Thoracic aorta (tissue), 2 donors: ENCODE measurements around the gene RRM1. TPM values are rescaled to one million over a fixed set of nuclear protein-coding genes. Genes with fewer than 3 reads are reported as not detected.

Experiments used
- ATAC-seq: fragments of 150-250 bp; one replicate; pipeline ENCODE4 v1.8.0; 2017; ENCODE audit warnings: low read depth; ENCODE audit not compliant: insufficient number of reproducible peaks, low FRiP score
- DNase-seq: peaks from one replicate; pipeline ENCODE4 v3.0.0-alpha.2; 2020; ENCODE audit warnings: low spot score
- H3K27ac ChIP-seq, 2 donors: fragments of 200-600 bp; sonication (generic); 1 replicate in 1 of 2; 2 replicates in 1 of 2; pipeline ENCODE4 v1.5.1; 2016; ENCODE audit warnings: mild to moderate bottlenecking in 2 of 2, moderate library complexity in 2 of 2
- H3K27me3 ChIP-seq: fragments of 200-600 bp; sonication (generic); replicated peaks from 2 replicates; pipeline ENCODE4 v1.6.0; 2016; ENCODE audit warnings: mild to moderate bottlenecking; ENCODE audit not compliant: insufficient read depth
- H3K36me3 ChIP-seq: fragments of 200-600 bp; sonication (generic); one replicate; pipeline ENCODE4 v1.5.1; 2016
- H3K4me1 ChIP-seq, 2 donors: fragments of 200-600 bp; sonication (generic); 1 replicate in 1 of 2; 2 replicates in 1 of 2; pipeline versions ENCODE4 v1.5.1 to v1.6.0; 2016; ENCODE audit warnings: low read depth in 2 of 2, mild to moderate bottlenecking in 1 of 2; ENCODE audit not compliant: control insufficient read depth in 1 of 2
- H3K4me3 ChIP-seq: fragments of 200-600 bp; sonication (generic); 2 replicates; pipeline ENCODE4 v1.5.1; 2016; ENCODE audit warnings: mild to moderate bottlenecking
- H3K9me3 ChIP-seq: fragments of 200-600 bp; sonication (generic); 2 replicates; pipeline ENCODE4 v1.5.1; 2016
- total RNA-seq, 2 donors: library from RNA; depleted of rRNA; stranded (reverse); fragments of >200 nt; gene quantifications; one replicate each; pipeline versions ENCODE4 v1.1.0 to v1.2.3, GENCODE V29; 2016
- TF ChIP-seq, protein P1 (sequence below): fragments of 200-600 bp; sonication (generic); IDR thresholded peaks from one replicate; pipeline ENCODE4 v1.5.1; 2019; ENCODE audit warnings: antibody characterized with exemption

Gene RRM1
- total RNA-seq, 2 donors from 2014 or later = 43.3 to 55.1 TPM

DNA sequence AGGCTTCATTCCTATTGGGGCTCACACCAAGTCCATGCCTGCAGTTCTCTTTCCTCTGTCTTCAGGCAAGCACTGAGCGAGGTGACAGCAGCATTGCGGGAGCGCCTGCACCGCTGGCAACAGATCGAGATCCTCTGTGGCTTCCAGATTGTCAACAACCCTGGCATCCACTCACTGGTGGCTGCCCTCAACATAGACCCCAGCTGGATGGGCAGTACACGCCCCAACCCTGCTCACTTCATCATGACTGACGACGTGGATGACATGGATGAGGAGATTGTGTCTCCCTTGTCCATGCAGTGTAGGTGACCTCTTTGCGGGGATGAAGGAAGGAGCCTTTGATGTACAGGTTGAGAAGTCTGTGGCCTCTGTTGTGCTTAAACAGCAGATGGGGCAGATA is 11.4 kb upstream of the RRM1 start:
- ATAC-seq = no peak
- no peak for DNase-seq
- TF ChIP-seq, protein P1, sequence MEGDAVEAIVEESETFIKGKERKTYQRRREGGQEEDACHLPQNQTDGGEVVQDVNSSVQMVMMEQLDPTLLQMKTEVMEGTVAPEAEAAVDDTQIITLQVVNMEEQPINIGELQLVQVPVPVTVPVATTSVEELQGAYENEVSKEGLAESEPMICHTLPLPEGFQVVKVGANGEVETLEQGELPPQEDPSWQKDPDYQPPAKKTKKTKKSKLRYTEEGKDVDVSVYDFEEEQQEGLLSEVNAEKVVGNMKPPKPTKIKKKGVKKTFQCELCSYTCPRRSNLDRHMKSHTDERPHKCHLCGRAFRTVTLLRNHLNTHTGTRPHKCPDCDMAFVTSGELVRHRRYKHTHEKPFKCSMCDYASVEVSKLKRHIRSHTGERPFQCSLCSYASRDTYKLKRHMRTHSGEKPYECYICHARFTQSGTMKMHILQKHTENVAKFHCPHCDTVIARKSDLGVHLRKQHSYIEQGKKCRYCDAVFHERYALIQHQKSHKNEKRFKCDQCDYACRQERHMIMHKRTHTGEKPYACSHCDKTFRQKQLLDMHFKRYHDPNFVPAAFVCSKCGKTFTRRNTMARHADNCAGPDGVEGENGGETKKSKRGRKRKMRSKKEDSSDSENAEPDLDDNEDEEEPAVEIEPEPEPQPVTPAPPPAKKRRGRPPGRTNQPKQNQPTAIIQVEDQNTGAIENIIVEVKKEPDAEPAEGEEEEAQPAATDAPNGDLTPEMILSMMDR = no peak
- Histone ChIP-seq H3K36me3 (peaks cover 52% of the 10 kb centered on the region), H3K4me3 (no peak overlapping the region), H3K27ac (no peak overlapping the region), H3K9me3 (no peaks in the 10 kb centered on the region), H3K27me3 (no peaks in the 10 kb centered on the region), H3K4me1 (no peaks in the 10 kb centered on the region)

DNA sequence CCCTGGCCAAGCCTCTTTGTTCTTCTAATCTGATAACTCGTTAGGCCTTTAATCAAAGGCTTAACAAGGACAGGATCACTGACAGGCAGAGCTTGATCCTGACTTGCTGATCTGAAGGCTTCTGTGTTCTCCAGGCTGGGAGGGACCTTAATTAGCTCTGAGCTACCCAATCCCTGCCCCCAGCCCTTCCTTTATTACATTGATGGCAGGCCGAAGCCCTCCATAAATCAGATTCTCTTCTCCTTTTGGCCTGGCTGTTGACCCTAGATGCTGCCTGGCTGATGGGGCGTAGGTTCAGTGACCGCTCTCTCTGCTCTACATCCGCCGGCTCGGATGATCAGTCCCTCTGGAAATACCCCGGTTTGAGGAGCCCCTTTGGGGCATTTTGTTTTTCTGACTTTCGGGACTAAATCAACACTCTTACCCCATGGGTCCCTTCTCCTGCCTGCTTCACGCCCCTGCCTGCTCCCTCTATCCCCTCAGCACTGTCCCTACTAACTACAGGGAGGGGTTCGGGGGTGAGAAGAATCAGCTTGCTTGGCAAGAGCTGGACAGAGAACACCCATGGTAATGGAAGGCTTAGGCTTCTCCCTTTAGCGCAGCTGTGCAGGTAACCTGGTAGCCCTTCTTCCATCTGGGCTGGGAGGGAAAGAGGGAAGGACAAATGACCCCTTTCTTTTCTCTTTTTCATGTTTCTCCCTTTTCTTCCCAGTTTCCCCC is 10.0 kb upstream of the RRM1 start:
- TF ChIP-seq, protein P1 = no peak
- Histone ChIP-seq H3K4me3 (no peak overlapping the region), H3K9me3 (no peaks in the 10 kb centered on the region), H3K27ac (no peak overlapping the region), H3K27me3 (no peaks in the 10 kb centered on the region), H3K4me1 (no peaks in the 10 kb centered on the region), H3K36me3 (peaks cover 58% of the 10 kb centered on the region)
- DNase-seq (no peak), ATAC-seq (no peak)

DNA sequence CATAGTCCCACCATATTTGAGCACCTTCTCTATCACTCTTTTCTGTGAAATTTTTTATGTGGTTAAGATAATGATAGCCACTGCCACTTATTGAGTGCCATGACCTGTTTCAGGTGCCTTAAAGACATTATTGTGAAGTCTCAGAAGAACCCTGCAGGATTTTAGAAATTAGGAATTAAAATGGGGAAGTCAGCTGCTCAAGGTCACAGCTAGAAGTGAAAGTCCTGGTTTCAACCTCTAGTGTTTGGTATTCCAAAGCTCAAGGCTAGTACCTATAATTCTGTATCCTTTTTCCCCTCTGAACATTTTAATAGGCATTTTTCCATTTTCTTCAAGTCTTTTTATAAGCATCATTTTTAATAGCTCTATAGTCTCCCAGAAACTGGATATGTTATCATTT is 9.0 kb upstream of the RRM1 start:
- H3K27ac ChIP-seq = no peak overlapping the region
- no peak overlapping the region for H3K4me3 ChIP-seq
- ATAC-seq (no peak), DNase-seq (no peak)
- peaks cover 67% of the 10 kb centered on the region for H3K36me3 ChIP-seq
- TF ChIP-seq, protein P1 = no peak
- no peaks in the 10 kb centered on the region for H3K27me3 ChIP-seq
- no peaks in the 10 kb centered on the region for H3K9me3 ChIP-seq
- H3K4me1 ChIP-seq = no peaks in the 10 kb centered on the region

DNA sequence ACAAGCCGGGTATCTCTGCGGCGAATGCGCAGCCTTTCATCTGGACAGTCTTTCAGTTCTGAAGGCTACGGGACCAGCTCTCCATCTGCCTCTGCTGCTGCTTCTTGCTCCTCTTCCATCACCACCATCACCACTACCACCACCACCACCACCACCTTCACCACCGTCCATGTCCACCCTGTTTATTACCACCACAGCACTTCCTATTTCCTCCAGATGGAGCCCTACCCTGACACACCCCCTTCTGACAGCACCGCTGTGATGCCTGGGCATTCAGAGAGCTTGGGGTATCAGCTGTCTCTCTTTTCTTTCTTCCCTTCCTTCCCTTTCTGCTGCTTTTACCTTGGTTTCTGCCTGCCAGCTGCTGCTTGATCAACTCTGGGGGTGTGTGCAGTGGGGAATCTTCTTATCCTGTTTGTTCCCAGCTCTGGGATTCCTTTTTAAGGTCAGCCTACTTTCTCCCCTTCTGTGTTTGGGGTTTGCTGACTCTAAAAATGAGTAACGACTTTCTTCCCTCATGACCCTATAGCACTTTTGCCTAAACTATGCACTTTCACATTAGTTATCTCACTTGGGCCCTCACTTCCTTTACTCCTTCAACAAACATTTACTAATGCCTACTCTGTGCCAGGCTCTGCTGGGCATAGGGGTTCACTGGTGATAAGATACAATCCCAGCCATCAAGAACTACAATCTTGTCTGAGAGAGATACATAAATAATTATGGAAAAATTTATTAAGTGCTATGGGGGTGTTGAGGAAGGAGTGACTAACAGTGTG is 7.8 kb upstream of the RRM1 start:
- no peak overlapping the region for H3K4me3 ChIP-seq
- H3K9me3 ChIP-seq = no peaks in the 10 kb centered on the region
- H3K27me3 ChIP-seq = no peaks in the 10 kb centered on the region
- no peak overlapping the region for H3K27ac ChIP-seq
- no peak for ATAC-seq
- no peaks in the 10 kb centered on the region for H3K4me1 ChIP-seq
- peaks cover 70% of the 10 kb centered on the region for H3K36me3 ChIP-seq
- no peak for DNase-seq
- TF ChIP-seq, protein P1 = no peak

DNA sequence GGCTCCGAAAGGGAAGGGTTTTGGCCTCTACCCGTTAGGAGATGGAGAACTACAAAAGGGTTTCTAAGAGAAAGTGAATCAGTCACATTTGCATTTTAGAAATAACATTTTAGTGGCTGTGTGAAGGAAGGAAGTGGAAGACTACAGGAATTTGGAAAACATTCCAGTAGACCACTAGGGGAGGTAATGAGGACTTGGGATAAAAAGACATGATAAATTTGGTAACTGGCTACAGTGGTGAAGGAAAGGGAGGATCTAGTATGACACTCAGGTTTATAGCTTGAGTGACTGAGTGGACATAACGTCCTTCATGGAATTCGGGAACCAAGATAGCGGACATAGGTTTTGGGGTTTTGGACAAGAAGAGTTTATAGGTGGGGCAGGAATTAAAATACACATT is 7.0 kb upstream of the RRM1 start:
- peaks cover 63% of the 10 kb centered on the region for H3K36me3 ChIP-seq
- ATAC-seq = no peak
- DNase-seq = no peak
- TF ChIP-seq, protein P1 = no peak
- H3K4me3 ChIP-seq = no peak overlapping the region
- no peaks in the 10 kb centered on the region for H3K4me1 ChIP-seq
- no peaks in the 10 kb centered on the region for H3K27me3 ChIP-seq
- no peak overlapping the region for H3K27ac ChIP-seq
- H3K9me3 ChIP-seq = no peaks in the 10 kb centered on the region
